H9 (cell line): ENCODE results near the gene CERS6. TPM values are rescaled to one million over a fixed set of nuclear protein-coding genes. Genes with fewer than 3 reads are reported as not detected.

Experiments used
- DNase-seq: peaks from one replicate; pipeline ENCODE4 v3.0.0-alpha.2; 2017
- H2AFZ ChIP-seq: one replicate; pipeline ENCODE4 v1.6.1; 2013; ENCODE audit warnings: mild to moderate bottlenecking, low read length, control low read depth, moderate library complexity
- H2AK5ac ChIP-seq: 2 replicates; pipeline ENCODE4 v1.6.1; 2013; ENCODE audit warnings: low read length, control low read depth, mixed read lengths; ENCODE audit not compliant: insufficient read length
- H2BK120ac ChIP-seq: one replicate; pipeline ENCODE4 v1.6.1; 2013; ENCODE audit warnings: low read depth, mild to moderate bottlenecking, low read length, control low read depth, inconsistent platforms; ENCODE audit not compliant: poor library complexity, severe bottlenecking
- H2BK12ac ChIP-seq: 2 replicates; pipeline ENCODE4 v1.6.1; 2013; ENCODE audit warnings: low read length, control low read depth, mixed read lengths, low read depth; ENCODE audit not compliant: insufficient read length
- H2BK15ac ChIP-seq: 2 replicates; pipeline ENCODE4 v1.6.1; 2013; ENCODE audit warnings: low read depth, low read length, control low read depth
- H2BK20ac ChIP-seq: one replicate; pipeline ENCODE4 v1.6.1; 2013; ENCODE audit warnings: low read depth, mild to moderate bottlenecking, low read length, control low read depth, inconsistent platforms; ENCODE audit not compliant: poor library complexity, severe bottlenecking
- H2BK5ac ChIP-seq: 2 replicates; pipeline ENCODE4 v1.6.1; 2013; ENCODE audit warnings: low read length, control low read depth, mixed read lengths; ENCODE audit not compliant: insufficient read length
- H3K14ac ChIP-seq: 2 replicates; pipeline ENCODE4 v1.6.1; 2013; ENCODE audit warnings: low read length, control low read depth; ENCODE audit not compliant: insufficient read depth
- H3K18ac ChIP-seq: 2 replicates; pipeline ENCODE4 v1.6.1; 2013; ENCODE audit warnings: low read depth, mild to moderate bottlenecking, mixed read lengths, low read length, control low read depth; ENCODE audit not compliant: insufficient read length
- H3K23ac ChIP-seq: 2 replicates; pipeline ENCODE4 v1.6.1; 2013; ENCODE audit warnings: low read length, control low read depth, mixed read lengths, low read depth; ENCODE audit not compliant: insufficient read length
- H3K23me2 ChIP-seq: 2 replicates; pipeline ENCODE4 v1.6.1; 2013; ENCODE audit warnings: low read depth, mild to moderate bottlenecking, mixed read lengths, low read length, control low read depth; ENCODE audit not compliant: insufficient read length, poor library complexity, severe bottlenecking
- H3K27ac ChIP-seq: 2 replicates; pipeline ENCODE4 v1.5.1; 2013; ENCODE audit warnings: low read length, control low read depth, mixed read lengths, low read depth; ENCODE audit not compliant: insufficient read length
- H3K27me3 ChIP-seq: 2 replicates; pipeline ENCODE4 v1.6.1; 2013; ENCODE audit warnings: low read length, control low read depth, inconsistent platforms; ENCODE audit not compliant: insufficient read depth
- H3K4ac ChIP-seq: 2 replicates; pipeline ENCODE4 v1.6.1; 2013; ENCODE audit warnings: low read depth, mild to moderate bottlenecking, control low read depth, inconsistent platforms, low read length, moderate library complexity
- H3K4me1 ChIP-seq: 2 replicates; pipeline ENCODE4 v1.6.1; 2013; ENCODE audit warnings: low read length, control low read depth, inconsistent platforms; ENCODE audit not compliant: insufficient read depth
- H3K4me2 ChIP-seq: 2 replicates; pipeline ENCODE4 v1.6.1; 2013; ENCODE audit warnings: low read length, control low read depth, mixed read lengths; ENCODE audit not compliant: insufficient read length, insufficient read depth
- H3K56ac ChIP-seq: 2 replicates; pipeline ENCODE4 v1.6.1; 2013; ENCODE audit warnings: low read depth, mild to moderate bottlenecking, mixed read lengths, low read length, control low read depth; ENCODE audit not compliant: insufficient read length
- H3K79me1 ChIP-seq: 2 replicates; pipeline ENCODE4 v1.6.1; 2013; ENCODE audit warnings: low read depth, mild to moderate bottlenecking, moderate library complexity, low read length, control low read depth, inconsistent platforms; ENCODE audit not compliant: insufficient read depth, poor library complexity, severe bottlenecking
- H3K79me2 ChIP-seq: 2 replicates; pipeline ENCODE4 v1.6.1; 2013; ENCODE audit warnings: low read length, control low read depth, inconsistent platforms; ENCODE audit not compliant: insufficient read depth
- H3K9ac ChIP-seq: 2 replicates; pipeline ENCODE4 v1.6.1; 2013; ENCODE audit warnings: low read length, control low read depth, mixed read lengths; ENCODE audit not compliant: insufficient read length; ENCODE audit errors: extremely low read depth
- H3K9me3 ChIP-seq: one replicate; pipeline ENCODE4 v1.6.1; 2013; ENCODE audit warnings: low read depth, low read length, inconsistent platforms; ENCODE audit not compliant: control insufficient read depth
- H3T11ph ChIP-seq: one replicate; pipeline ENCODE4 v1.6.1; 2013; ENCODE audit warnings: mild to moderate bottlenecking, low read length, control low read depth, inconsistent platforms
- H4K20me1 ChIP-seq: one replicate; pipeline ENCODE4 v1.6.1; 2013; ENCODE audit not compliant: control insufficient read depth, insufficient read length, insufficient read depth
- H4K5ac ChIP-seq: 2 replicates; pipeline ENCODE4 v1.6.1; 2013; ENCODE audit warnings: low read depth, mild to moderate bottlenecking, mixed read lengths, low read length, control low read depth; ENCODE audit not compliant: insufficient read length
- H4K8ac ChIP-seq: replicated peaks from 2 replicates; pipeline ENCODE4 v1.6.1; 2013; ENCODE audit warnings: low read length, control low read depth, mixed read lengths, low read depth; ENCODE audit not compliant: insufficient read length
- H4K91ac ChIP-seq: 2 replicates; pipeline ENCODE4 v1.6.1; 2013; ENCODE audit warnings: low read depth, mild to moderate bottlenecking, moderate library complexity, mixed read lengths, low read length, control low read depth; ENCODE audit not compliant: insufficient read length
- H3K27ac Mint-ChIP-seq, 3 experiments: 2 replicates in 2 of 3; 3 replicates in 1 of 3; pipeline ENCODE4 v1.8.0; 2020 to 2021; ENCODE audit warnings: mixed read lengths in 3 of 3, mild to moderate bottlenecking in 1 of 3, moderate library complexity in 1 of 3
- H3K27me3 Mint-ChIP-seq: 2 replicates; pipeline ENCODE4 v1.8.0; 2021; ENCODE audit warnings: low read depth, mild to moderate bottlenecking, moderate library complexity, mixed read lengths
- H3K36me3 Mint-ChIP-seq, 3 experiments: 2 replicates in 2 of 3; 3 replicates in 1 of 3; pipeline ENCODE4 v1.8.0; 2020 to 2021; ENCODE audit warnings: low read depth in 3 of 3, mixed read lengths in 3 of 3; ENCODE audit not compliant: insufficient read depth in 1 of 3
- H3K4me1 Mint-ChIP-seq, 2 experiments: 2 replicates each; pipeline ENCODE4 v1.8.0; 2020; ENCODE audit warnings: mixed read lengths in 2 of 2
- H3K4me3 Mint-ChIP-seq, 2 experiments: 2 replicates in 1 of 2; 3 replicates in 1 of 2; pipeline ENCODE4 v1.8.0; 2020 to 2021; ENCODE audit warnings: mild to moderate bottlenecking in 2 of 2, mixed read lengths in 2 of 2, moderate library complexity in 1 of 2
- H3K9me3 Mint-ChIP-seq, 2 experiments: 2 replicates in 1 of 2; 3 replicates in 1 of 2; pipeline ENCODE4 v1.8.0; 2020; ENCODE audit warnings: mild to moderate bottlenecking in 2 of 2, mixed read lengths in 2 of 2, moderate library complexity in 1 of 2
- WGBS: extraction: QIAGEN DNeasy Blood & Tissue Kit; methylation state at CpG from one replicate; pipeline ENCODE4 v1.1.7; 2013; ENCODE audit warnings: missing lambda C conversion rate, low lambda C conversion rate, mixed read lengths; ENCODE audit not compliant: insufficient read length; ENCODE audit errors: extremely low coverage; 5-methylcytosine and 5-hydroxymethylcytosine counted together
- total RNA-seq: library from RNA; stranded (reverse); gene quantifications from 2 replicates; pipeline ENCODE4 v1.2.1, GENCODE V29; 2021
- TF ChIP-seq, protein P1 (sequence below): fragments of 200-600 bp; sonication (generic); conservative IDR thresholded peaks from 3 replicates; pipeline ENCODE4 v1.8.0; 2021; ENCODE audit warnings: antibody characterized with exemption, mild to moderate bottlenecking

CERS6 gene
- total RNA-seq, 1 experiment from 2014 or later, result 17.7 TPM

DNA sequence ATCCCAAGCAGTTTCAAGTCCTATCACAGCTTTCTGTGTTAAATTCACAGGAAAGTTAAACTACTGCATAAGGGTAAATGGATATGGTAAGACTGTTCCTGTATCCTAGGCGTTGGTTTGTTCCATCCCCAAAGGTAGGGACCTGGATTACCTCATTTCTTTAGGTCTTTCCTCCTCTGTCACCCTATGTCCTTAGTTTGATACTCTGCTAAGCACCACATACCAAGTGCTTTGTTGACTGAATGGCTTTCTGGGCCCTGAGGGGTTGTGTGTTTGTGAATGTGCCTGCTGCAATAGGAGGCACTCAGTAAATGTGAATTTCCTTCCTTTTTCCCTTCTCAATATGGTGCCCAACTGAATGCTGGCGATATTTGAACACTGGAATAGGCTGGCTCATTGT, 354.2 kb downstream of the CERS6 start:
- no peaks in the 10 kb centered on the region for H3K36me3 Mint-ChIP-seq
- H2BK5ac ChIP-seq, result no peak overlapping the region
- no peak overlapping the region for H2AK5ac ChIP-seq
- H3K56ac ChIP-seq, result no peak overlapping the region
- no peak for DNase-seq
- H3K4me3 Mint-ChIP-seq, result no peak overlapping the region
- no peak overlapping the region for H2BK20ac ChIP-seq
- no peak overlapping the region for H3K4me2 ChIP-seq
- no peak overlapping the region for H3K14ac ChIP-seq
- no peaks in the 10 kb centered on the region for H3K9me3 ChIP-seq
- no peak overlapping the region; a peak in 1 of 7 replicates for H3K27ac Mint-ChIP-seq
- H4K5ac ChIP-seq, result no peak overlapping the region
- H2BK15ac ChIP-seq, result no peak overlapping the region
- H2BK12ac ChIP-seq, result no peak overlapping the region
- no peak overlapping the region for H3K27ac ChIP-seq
- no peaks in the 10 kb centered on the region for H3K27me3 ChIP-seq
- H3K23me2 ChIP-seq, result no peaks in the 10 kb centered on the region
- TF ChIP-seq, protein P1, sequence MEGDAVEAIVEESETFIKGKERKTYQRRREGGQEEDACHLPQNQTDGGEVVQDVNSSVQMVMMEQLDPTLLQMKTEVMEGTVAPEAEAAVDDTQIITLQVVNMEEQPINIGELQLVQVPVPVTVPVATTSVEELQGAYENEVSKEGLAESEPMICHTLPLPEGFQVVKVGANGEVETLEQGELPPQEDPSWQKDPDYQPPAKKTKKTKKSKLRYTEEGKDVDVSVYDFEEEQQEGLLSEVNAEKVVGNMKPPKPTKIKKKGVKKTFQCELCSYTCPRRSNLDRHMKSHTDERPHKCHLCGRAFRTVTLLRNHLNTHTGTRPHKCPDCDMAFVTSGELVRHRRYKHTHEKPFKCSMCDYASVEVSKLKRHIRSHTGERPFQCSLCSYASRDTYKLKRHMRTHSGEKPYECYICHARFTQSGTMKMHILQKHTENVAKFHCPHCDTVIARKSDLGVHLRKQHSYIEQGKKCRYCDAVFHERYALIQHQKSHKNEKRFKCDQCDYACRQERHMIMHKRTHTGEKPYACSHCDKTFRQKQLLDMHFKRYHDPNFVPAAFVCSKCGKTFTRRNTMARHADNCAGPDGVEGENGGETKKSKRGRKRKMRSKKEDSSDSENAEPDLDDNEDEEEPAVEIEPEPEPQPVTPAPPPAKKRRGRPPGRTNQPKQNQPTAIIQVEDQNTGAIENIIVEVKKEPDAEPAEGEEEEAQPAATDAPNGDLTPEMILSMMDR, result no peak
- no peaks in the 10 kb centered on the region; the same call in 1 of the 2 replicates for H3K27me3 Mint-ChIP-seq
- H3K4ac ChIP-seq, result no peak overlapping the region
- H3K4me1 ChIP-seq, result peaks cover 1% of the 10 kb centered on the region; the same call in 1 of the 2 replicates
- H3K18ac ChIP-seq, result no peak overlapping the region
- no peak overlapping the region for H2AFZ ChIP-seq
- H4K20me1 ChIP-seq, result no peaks in the 10 kb centered on the region
- H4K91ac ChIP-seq, result no peak overlapping the region
- no peak overlapping the region for H2BK120ac ChIP-seq
- H3K79me2 ChIP-seq, result no peaks in the 10 kb centered on the region
- no peaks in the 10 kb centered on the region for H3K79me1 ChIP-seq
- H3K23ac ChIP-seq, result no peak overlapping the region
- H3K4me1 Mint-ChIP-seq, result peaks cover 4 to 14% of the 10 kb centered on the region in 2 experiments; a peak in 2 of 4 replicates
- no peak overlapping the region for H3T11ph ChIP-seq
- no CpG with 5 or more reads among the region's 2 CpGs for WGBS
- H3K9me3 Mint-ChIP-seq, result no peaks in the 10 kb centered on the region
- H4K8ac ChIP-seq, result no peak overlapping the region
- no peak overlapping the region for H3K9ac ChIP-seq
